HepG2 (cell line): ENCODE measurements around the gene MEIS3. TPM values are rescaled to one million over a fixed set of nuclear protein-coding genes. Genes with fewer than 3 reads are reported as not detected.

Source experiments
- ATF7 ChIP-seq, 2 experiments: fragments of 450-650 bp in 1 of 2; sonication (generic) in 1 of 2; formaldehyde crosslinking in 1 of 2; IDR thresholded peaks; 2 replicates each; pipeline versions ENCODE4 v1.4.0 to v1.6.1; 2016 to 2020; ENCODE audit warnings: antibody characterized with exemption in 1 of 2, mild to moderate bottlenecking in 1 of 2, missing genetic modification reagents in 1 of 2
- ATF7-NPFF ChIP-seq: sonication (generic); formaldehyde crosslinking; IDR thresholded peaks from 2 replicates; pipeline ENCODE4 v1.8.1; 2023; ENCODE audit warnings: mild to moderate bottlenecking, low read depth, missing genetic modification reagents, moderate library complexity
- BCL3 ChIP-seq: sonication (generic); formaldehyde crosslinking; IDR thresholded peaks from 2 replicates; pipeline ENCODE4 v1.5.1; 2020; ENCODE audit warnings: mild to moderate bottlenecking, missing genetic modification reagents, moderate library complexity
- CBFB ChIP-seq: sonication (generic); formaldehyde crosslinking; IDR thresholded peaks from 2 replicates; pipeline ENCODE4 v1.4.0; 2020; ENCODE audit warnings: missing genetic modification reagents
- CTCF ChIP-seq: sonication (generic); formaldehyde crosslinking; IDR thresholded peaks from 2 replicates; pipeline ENCODE4 v1.5.0; 2020; ENCODE audit warnings: mild to moderate bottlenecking, missing genetic modification reagents, moderate library complexity
- DNMT3B ChIP-seq: conservative IDR thresholded peaks from 2 replicates; pipeline ENCODE4 v1.6.1; 2016; ENCODE audit warnings: missing biosample characterization, control low read depth
- KMT2B ChIP-seq: IDR thresholded peaks from 2 replicates; pipeline ENCODE4 v1.6.1; 2016; ENCODE audit warnings: missing genetic modification reagents, missing compliant biosample characterization
- MED8 ChIP-seq: sonication (generic); formaldehyde crosslinking; IDR thresholded peaks from 2 replicates; pipeline ENCODE4 v1.8.1; 2023; ENCODE audit warnings: mild to moderate bottlenecking, missing genetic modification reagents; ENCODE audit not compliant: insufficient replicate concordance
- PAX8 ChIP-seq: sonication (generic); formaldehyde crosslinking; IDR thresholded peaks from 2 replicates; pipeline ENCODE4 v1.8.0; 2022; ENCODE audit warnings: mild to moderate bottlenecking, missing genetic modification reagents, borderline replicate concordance
- PRDM4 ChIP-seq: sonication (generic); formaldehyde crosslinking; IDR thresholded peaks from 2 replicates; pipeline ENCODE4 v1.9.0; 2021; ENCODE audit warnings: missing genetic modification reagents, borderline replicate concordance
- RBM22 ChIP-seq: fragments of 200-400 bp; formaldehyde crosslinking; optimal IDR thresholded peaks from 2 replicates; pipeline ENCODE3; 2017; ENCODE audit warnings: mild to moderate bottlenecking, low read length, moderate library complexity
- RFXANK ChIP-seq: IDR thresholded peaks from 2 replicates; pipeline ENCODE4 v1.6.1; 2016
- SAP130 ChIP-seq: IDR thresholded peaks from 2 replicates; pipeline ENCODE4 v1.6.1; 2016; ENCODE audit warnings: low read depth
- TARDBP ChIP-seq: sonication (generic); formaldehyde crosslinking; IDR thresholded peaks from 2 replicates; pipeline ENCODE4 v1.8.0; 2022; ENCODE audit warnings: mild to moderate bottlenecking, missing genetic modification reagents
- THAP11 ChIP-seq: IDR thresholded peaks from 2 replicates; pipeline ENCODE4 v1.6.1; 2016; ENCODE audit warnings: missing biosample characterization, missing genetic modification reagents
- TRAFD1 ChIP-seq: sonication (generic); formaldehyde crosslinking; IDR thresholded peaks from 2 replicates; pipeline ENCODE4 v1.5.1; 2020; ENCODE audit warnings: missing genetic modification reagents, mild to moderate bottlenecking, borderline replicate concordance
- ZNF232 ChIP-seq: sonication (generic); formaldehyde crosslinking; IDR thresholded peaks from 2 replicates; pipeline ENCODE4 v1.4.0; 2020; ENCODE audit warnings: missing genetic modification reagents, borderline replicate concordance
- ZNF296 ChIP-seq: sonication (generic); formaldehyde crosslinking; conservative IDR thresholded peaks from 2 replicates; pipeline ENCODE4 v1.5.0; 2020; ENCODE audit warnings: mild to moderate bottlenecking, missing genetic modification reagents
- ZNF580 ChIP-seq: IDR thresholded peaks from 2 replicates; pipeline ENCODE4 v1.6.1; 2016; ENCODE audit warnings: low read depth, borderline replicate concordance
- ZNF790 ChIP-seq: sonication (generic); formaldehyde crosslinking; IDR thresholded peaks from 2 replicates; pipeline ENCODE4 v1.8.0; 2022; ENCODE audit warnings: missing genetic modification reagents, mild to moderate bottlenecking, borderline replicate concordance
- polyA plus RNA-seq, 8 experiments: library from polyadenylated mRNA; depleted of rRNA in 3 of 8; stranded (reverse) in 7 of 8; unstranded in 1 of 8; fragments of >200 nt; fragmentation: Illumina TruSeq in 4 of 8; extraction: Trizol in 4 of 8; gene quantifications; 2 replicates each; pipeline versions ENCODE4 v1.2.1 to v1.2.3, GENCODE V29; 2011 to 2016; ENCODE audit warnings: low read depth in 4 of 8, missing spikeins in 1 of 8, mixed read lengths in 1 of 8; ENCODE audit not compliant: insufficient read depth in 1 of 8
- total RNA-seq, 5 experiments: library from RNA; depleted of rRNA; stranded (reverse); fragments of >200 nt; fragmentation: Illumina TruSeq; extraction: Trizol; gene quantifications; 2 replicates each; pipeline ENCODE4 v1.2.3, GENCODE V29; 2016; ENCODE audit warnings: low read depth in 1 of 5

Gene MEIS3
- total and polyA plus RNA-seq, 2 of the 13 experiments (the other 11 are each of a cell fraction or from before 2014, with no cell fraction given): 0.09 to 0.70 TPM

GRCh38 chr19:47436712-47437401 lies 17.5 kb upstream of the MEIS3 start (continued):
- peak; percentile 96 for TF ChIP-seq CTCF (CRISPR knock-in tag)
- no peak for TF ChIP-seq TARDBP (CRISPR knock-in tag)
- TF ChIP-seq TRAFD1: no peak
- TF ChIP-seq THAP11 (CRISPR knock-in tag): peak; percentile 77
- 0 out of 2 replicates have a peak, but pooled peaks have one; percentile 43 for TF ChIP-seq ZNF790 (CRISPR knock-in tag)
- TF ChIP-seq RFXANK (CRISPR knock-in tag): no peak
- TF ChIP-seq PRDM4 (CRISPR knock-in tag): no peak
- peak; percentile 94 for TF ChIP-seq RBM22
- no peak for TF ChIP-seq ZNF232 (CRISPR knock-in tag)
- TF ChIP-seq DNMT3B (CRISPR knock-in tag): no peak
- TF ChIP-seq KMT2B (CRISPR knock-in tag): no peak
- TF ChIP-seq ATF7-NPFF: no peak
- peak; percentile 48; the same call in 1 of the 2 replicates for TF ChIP-seq ZNF580 (CRISPR knock-in tag)
- 0 out of 2 replicates have a peak, but pooled peaks have one; percentile 22 for TF ChIP-seq SAP130
- no peak for TF ChIP-seq PAX8 (CRISPR knock-in tag)
- TF ChIP-seq MED8: no peak
- no peak for TF ChIP-seq ATF7 (IDR thresholded peaks at IDR 0.05)
- no peak for TF ChIP-seq ATF7 (CRISPR knock-in tag; IDR thresholded peaks at IDR 0.05)
- TF ChIP-seq CBFB (CRISPR knock-in tag): no peak
- no peak for TF ChIP-seq BCL3 (CRISPR knock-in tag)
- no peak for TF ChIP-seq ZNF296
